GM10847 (cell line): ENCODE results near the gene PRDM16.

Experiments used
- POLR2A ChIP-seq: IDR thresholded peaks from 2 replicates; pipeline ENCODE4 v1.6.1; 2011; ENCODE audit not compliant: insufficient read length; ENCODE audit errors: extremely low read depth

The PRDM16 gene

GRCh38 chr1:3289502-3289901 lies 220.5 kb downstream of the PRDM16 start:
- no peak for TF ChIP-seq POLR2A

GRCh38 chr1:3290438-3290837 lies 221.4 kb downstream of the PRDM16 start:
- TF ChIP-seq POLR2A = no peak

- no peak for TF ChIP-seq POLR2A
These were observed 221.9 kb downstream of the PRDM16 start for GRCh38 chr1:3290915-3291314.

GRCh38 chr1:3292051-3292722 lies 223.2 kb downstream of the PRDM16 start:
- TF ChIP-seq POLR2A = no peak

- no peak for TF ChIP-seq POLR2A
These were observed 224.0 kb downstream of the PRDM16 start for GRCh38 chr1:3292868-3293562.

GRCh38 chr1:3293563-3294080 lies 224.6 kb downstream of the PRDM16 start:
- no peak for TF ChIP-seq POLR2A

GRCh38 chr1:3294450-3294849 lies 225.4 kb downstream of the PRDM16 start:
- TF ChIP-seq POLR2A = no peak

- TF ChIP-seq POLR2A = no peak
These were observed 226.8 kb downstream of the PRDM16 start for GRCh38 chr1:3295846-3296245.

- no peak for TF ChIP-seq POLR2A
These were observed 227.3 kb downstream of the PRDM16 start for GRCh38 chr1:3296326-3296725.

- no peak for TF ChIP-seq POLR2A
These were observed 227.8 kb downstream of the PRDM16 start for GRCh38 chr1:3296826-3297225.

GRCh38 chr1:3297756-3298155 lies 228.8 kb downstream of the PRDM16 start:
- TF ChIP-seq POLR2A = no peak

GRCh38 chr1:3298197-3298596 lies 229.2 kb downstream of the PRDM16 start:
- no peak for TF ChIP-seq POLR2A

GRCh38 chr1:3304246-3304645 lies 235.2 kb downstream of the PRDM16 start:
- TF ChIP-seq POLR2A = no peak

- TF ChIP-seq POLR2A = no peak
These were observed 235.7 kb downstream of the PRDM16 start for GRCh38 chr1:3304692-3305091.

GRCh38 chr1:3305156-3305555 lies 236.2 kb downstream of the PRDM16 start:
- no peak for TF ChIP-seq POLR2A

GRCh38 chr1:3306583-3307291 lies 237.7 kb downstream of the PRDM16 start:
- TF ChIP-seq POLR2A = no peak
